ENCODE results near the gene GORAB.

The GORAB gene

DNA sequence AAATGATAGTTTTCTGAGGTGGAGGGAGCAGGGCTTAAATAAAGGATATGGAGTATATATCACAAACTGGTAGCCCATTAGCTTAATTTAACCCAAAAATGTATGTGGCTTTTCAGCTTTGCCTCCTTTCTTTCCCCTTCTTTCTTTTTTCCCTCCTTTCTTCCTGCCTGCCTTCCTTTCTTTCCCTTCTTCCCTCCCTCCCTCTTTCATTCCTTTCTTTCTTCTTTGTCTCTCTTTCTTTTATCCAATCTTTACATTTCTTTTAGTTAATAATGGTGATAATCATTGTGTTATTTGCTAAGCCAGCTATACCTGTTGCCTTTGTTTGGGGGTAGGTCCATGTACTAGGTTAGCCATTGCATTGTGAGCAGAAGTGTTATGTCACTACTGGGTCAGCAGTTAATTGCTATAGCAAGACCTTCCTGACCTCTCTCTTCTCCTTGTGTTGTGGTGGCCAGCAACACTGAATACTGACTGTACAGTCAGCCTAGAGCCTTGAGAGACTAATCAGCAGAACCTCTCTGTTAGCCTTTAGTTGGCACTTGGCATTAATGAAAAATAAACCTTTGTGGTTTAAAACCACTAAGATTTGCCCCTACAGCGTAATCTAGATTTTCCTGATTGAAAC lies 5.1 kb downstream of the GORAB start:
- no peak for DNase-seq (ENCODE audit: extremely low read depth, low read depth)
- H3K4me3 ChIP-seq (replicated peaks; ENCODE audit: low read depth, low read length) = no peak overlapping the region
- TF ChIP-seq CTCF (IDR thresholded peaks at IDR 0.05; ENCODE audit: low read depth, low read length, missing control alignments) = no peak

DNA sequence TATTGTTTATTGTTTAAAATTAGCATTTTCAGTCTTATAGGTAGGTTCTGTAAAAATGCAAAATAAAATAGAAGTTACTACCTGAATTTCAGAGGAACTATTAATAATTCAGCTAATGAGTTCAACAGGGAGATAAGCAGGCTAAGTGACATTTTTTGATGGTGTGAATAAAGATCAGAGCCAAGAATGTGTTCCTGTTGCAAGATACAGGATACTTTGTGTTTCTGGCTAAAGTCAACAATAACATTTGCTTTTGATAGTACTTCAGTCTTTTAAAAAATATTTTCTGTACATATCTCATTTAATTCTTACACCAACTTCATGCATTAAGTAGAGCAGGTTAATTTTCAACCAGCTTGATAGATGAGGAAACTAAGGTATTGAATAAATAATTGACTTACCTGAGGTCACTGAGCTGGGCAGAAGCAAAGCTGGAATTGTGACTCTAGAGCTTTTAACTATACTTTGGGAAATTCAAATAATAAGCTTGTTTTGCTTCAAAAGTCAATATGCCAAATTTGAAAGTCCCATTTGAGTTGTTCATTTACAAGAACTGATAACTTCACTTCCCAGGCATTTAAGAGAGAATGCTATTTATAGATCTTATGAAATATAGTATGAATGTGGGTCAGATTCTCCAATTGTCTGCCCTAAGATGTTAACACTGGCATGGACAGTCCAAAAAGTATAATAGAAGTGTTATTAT lies 6.0 kb downstream of the GORAB start:
- no peak for TF ChIP-seq CTCF (IDR thresholded peaks at IDR 0.05; ENCODE audit: low read depth, low read length, missing control alignments)
- no peak for DNase-seq (ENCODE audit: extremely low read depth, low read depth)
- no peak overlapping the region for H3K4me3 ChIP-seq (replicated peaks; ENCODE audit: low read depth, low read length)

GRCh38 chr1:170538687-170539086 lies 6.7 kb downstream of the GORAB start:
- H3K4me3 ChIP-seq (replicated peaks; ENCODE audit: low read depth, low read length) = no peak overlapping the region
- no peak for DNase-seq (ENCODE audit: extremely low read depth, low read depth)
- TF ChIP-seq CTCF (IDR thresholded peaks at IDR 0.05; ENCODE audit: low read depth, low read length, missing control alignments) = no peak

- TF ChIP-seq CTCF (IDR thresholded peaks at IDR 0.05; ENCODE audit: low read depth, low read length, missing control alignments) = no peak
- no peak overlapping the region for H3K4me3 ChIP-seq (replicated peaks; ENCODE audit: low read depth, low read length)
- no peak for DNase-seq (ENCODE audit: extremely low read depth, low read depth)
These were observed 7.2 kb downstream of the GORAB start for GRCh38 chr1:170539154-170539553.

GRCh38 chr1:170544624-170545023 lies 12.7 kb downstream of the GORAB start:
- H3K4me3 ChIP-seq (replicated peaks; ENCODE audit: low read depth, low read length) = no peak overlapping the region
- no peak for TF ChIP-seq CTCF (IDR thresholded peaks at IDR 0.05; ENCODE audit: low read depth, low read length, missing control alignments)
- no peak for DNase-seq (ENCODE audit: extremely low read depth, low read depth)

- H3K4me3 ChIP-seq (replicated peaks; ENCODE audit: low read depth, low read length) = no peak overlapping the region
- DNase-seq (ENCODE audit: extremely low read depth, low read depth) = peak; percentile 66
- no peak for TF ChIP-seq CTCF (IDR thresholded peaks at IDR 0.05; ENCODE audit: low read depth, low read length, missing control alignments)
These were observed 13.5 kb downstream of the GORAB start for GRCh38 chr1:170545476-170545875.

All from HFF-Myc (cell line).